Right cardiac atrium (tissue), 5 donors: ENCODE results near the gene PHF23. TPM values are rescaled to one million over a fixed set of nuclear protein-coding genes. Genes with fewer than 3 reads are reported as not detected.
A peak's percentile ranks its signal among the peaks of the same experiment; 100 is the strongest.
"Not testable (repeated sequence)": the region's sequence is repeated elsewhere in the genome, so short reads cannot be mapped to it uniquely, and the experiment has no call there.

Source experiments
- ATAC-seq, 2 donors: fragments of 200-7000 bp; cut with Tn5 transposase; one replicate each; pipeline versions ENCODE4 v1.8.0 to v1.9.1; 2020; ENCODE audit warnings: moderate library complexity in 2 of 2, mild to moderate bottlenecking in 1 of 2
- DNase-seq, 3 donors: peaks; one replicate each; pipeline ENCODE4 v3.0.0-alpha.2; 2020
- H3K27ac ChIP-seq: one replicate; pipeline ENCODE4 v1.5.1; 2013; ENCODE audit warnings: mild to moderate bottlenecking, low read length, control low read depth, moderate library complexity
- H3K27me3 ChIP-seq: one replicate; pipeline ENCODE4 v1.6.1; 2013; ENCODE audit not compliant: control insufficient read depth, insufficient read depth
- H3K4me1 ChIP-seq: one replicate; pipeline ENCODE4 v1.6.1; 2013; ENCODE audit warnings: low read length; ENCODE audit not compliant: control insufficient read depth, insufficient read depth
- H3K4me3 ChIP-seq: one replicate; pipeline ENCODE4 v1.5.1; 2013; ENCODE audit warnings: low read length, control low read depth
- H3K9me3 ChIP-seq: one replicate; pipeline ENCODE4 v1.6.1; 2013; ENCODE audit warnings: low read length; ENCODE audit not compliant: control insufficient read depth
- WGBS: extraction: QIAGEN DNeasy Blood & Tissue Kit; methylation state at CpG from one replicate; pipeline ENCODE4 v1.1.7; 2013; 5-methylcytosine and 5-hydroxymethylcytosine counted together
- intact Hi-C, 4 donors: fragments of 100-400 bp; cut with DNase I; formaldehyde crosslinking; loops; one replicate each; pipeline versions ENCODE4 v1.11.0 to v1.14.0; 2022 to 2023
- polyA plus RNA-seq: library from polyadenylated mRNA; stranded (reverse); fragments of 200-250 nt; gene quantifications from one replicate; pipeline ENCODE4 v1.2.3, GENCODE V29; 2013
- total RNA-seq, 4 donors: library from RNA; stranded (reverse); fragmentation: NEBNext Ultra II Directional; extraction: Animal tissue kit (Norgen Biotek cat#: 25700); gene quantifications; one replicate each; pipeline ENCODE4 v1.2.1, GENCODE V29; 2021
- donor health status: healthy with polysubstance abuse.
- donor health status: DM: no; HTN: yes; CAD: no.
- donor health status: DM: no; HTN: no; CAD: no.
- donor health status: DM: no; HTN: yes; CAD: no; lungs with severe emphysema.
- donor health status: DM: yes; HTN: yes; CAD: no.

Gene PHF23
- total and polyA plus RNA-seq, 5 donors = 18.8 to 30.4 (median 24.4) TPM

DNA sequence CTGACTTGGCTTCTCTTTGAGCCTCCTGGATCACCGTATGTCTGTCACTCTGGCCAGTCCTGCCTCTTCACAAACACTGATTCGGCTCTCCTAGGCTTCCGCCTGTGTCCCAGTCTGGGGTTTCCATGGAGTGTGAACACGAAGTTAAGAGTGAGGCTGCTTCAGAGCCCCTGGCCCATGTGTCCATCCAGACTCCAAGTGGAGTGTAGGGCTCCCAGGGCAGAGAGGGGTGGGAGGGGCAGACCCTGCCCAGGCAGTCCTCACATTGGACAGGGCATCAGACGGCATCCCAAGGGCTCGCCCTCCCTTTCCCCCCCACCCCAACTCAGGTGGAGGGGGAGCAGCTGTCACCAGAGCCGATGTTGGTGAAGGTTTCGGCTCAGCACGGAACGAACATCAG is 4.6 kb upstream of the PHF23 start:
- H3K4me3 ChIP-seq, H3K27ac ChIP-seq, H3K9me3 ChIP-seq, H3K27me3 ChIP-seq, H3K4me1 ChIP-seq, ATAC-seq, intact Hi-C loops: not testable (repeated sequence)
- WGBS = 78% methylated on average over 10 of the region's 10 CpGs
- DNase-seq = peak in 1 of 3 donors; percentile 47

DNA sequence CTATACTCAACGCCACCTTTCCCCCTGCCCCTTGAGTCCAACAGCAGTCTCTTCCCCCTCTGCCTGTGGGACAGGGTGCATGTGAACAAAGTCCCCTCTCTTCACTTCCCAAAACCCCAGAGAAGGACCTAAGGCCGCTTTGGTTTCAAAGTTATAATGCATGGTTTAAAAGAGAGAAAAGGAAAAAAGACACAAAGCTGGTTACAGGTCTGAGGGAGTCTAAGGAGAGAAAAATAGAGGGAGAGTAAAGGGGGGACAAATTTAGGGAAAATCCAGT is 4.1 kb upstream of the PHF23 start:
- ATAC-seq (no peak), DNase-seq (no peak)
- no peaks in the 10 kb centered on the region for H3K9me3 ChIP-seq
- H3K4me3 ChIP-seq = peak overlapping the region; percentile 73
- no peaks in the 10 kb centered on the region for H3K27me3 ChIP-seq
- 27% methylated on average over 2 of the region's 2 CpGs for WGBS
- H3K27ac ChIP-seq = peak overlapping the region; percentile 97
- intact Hi-C loops = no loop called here
- H3K4me1 ChIP-seq = peaks cover 7% of the 10 kb centered on the region

- peak; percentile 66 to 69 for ATAC-seq
- Histone ChIP-seq H3K4me3 (peak overlapping the region; percentile 73), H3K27me3 (no peaks in the 10 kb centered on the region), H3K9me3 (no peaks in the 10 kb centered on the region), H3K4me1 (peaks cover 7% of the 10 kb centered on the region), H3K27ac (peak overlapping the region; percentile 97)
- under 1% methylated on average over 49 of the region's 49 CpGs for WGBS
- DNase-seq = peak; percentile 97 to 99 (median 98)
- intact Hi-C loops = no loop called here
Measured at GRCh38 chr17:7242717-7243452, 3.6 kb upstream of the PHF23 start.

GRCh38 chr17:7241783-7242716 is 2.8 kb upstream of the PHF23 start, which contains the start of gene GABARAP:
Gene GABARAP, minus strand, starts transcription at chr17:7242449. Its CDS starts 119 bp downstream, at chr17:7242330.
- Histone ChIP-seq H3K27ac (peak within 1 kb of the TSS; percentile 97), H3K27me3 (no peaks in the 10 kb centered on the region), H3K9me3 (no peaks in the 10 kb centered on the region), H3K4me1 (peaks cover 9% of the 10 kb centered on the region), H3K4me3 (peak within 1 kb of the TSS; percentile 73)
- intact Hi-C loops = no loop called here
- under 1% methylated on average over 62 of the region's 62 CpGs for WGBS
- DNase-seq (peak; percentile 94 to 98 (median 98)), ATAC-seq (peak; percentile 52)

DNA sequence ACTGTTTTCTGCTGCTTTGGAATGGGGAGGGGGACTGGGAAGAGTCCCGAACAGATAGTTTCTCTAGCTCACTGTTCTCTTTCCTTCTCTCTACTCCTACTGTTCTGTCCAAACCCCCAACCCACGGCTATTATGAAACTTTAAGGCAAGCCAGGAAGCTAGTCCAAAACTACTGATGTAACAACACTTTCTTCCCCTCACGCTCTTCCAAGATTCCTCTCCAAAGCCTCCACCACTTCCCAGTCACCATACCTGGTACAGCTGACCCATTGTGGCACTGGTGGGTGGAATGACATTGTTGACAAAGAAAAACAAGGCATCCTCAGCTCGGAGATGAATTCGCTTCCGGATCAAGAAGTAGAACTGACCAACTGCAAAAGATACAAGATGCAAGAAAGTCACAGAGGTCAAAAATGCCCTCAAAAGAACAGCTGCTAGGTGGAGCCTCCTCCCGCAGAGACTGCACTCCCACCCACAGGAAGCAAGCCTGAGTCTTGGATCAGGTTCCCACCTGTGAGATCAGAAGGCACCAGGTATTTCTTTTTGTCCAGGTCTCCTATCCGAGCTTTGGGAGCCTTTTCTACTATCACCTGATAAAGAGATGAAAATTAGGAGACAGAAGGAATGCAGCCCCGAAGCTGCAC is 2.0 kb upstream of the PHF23 start:
- DNase-seq (peak in 1 of 3 donors; percentile 13), ATAC-seq (no peak)
- Histone ChIP-seq H3K27ac (peak overlapping the region; percentile 95), H3K4me3 (peak overlapping the region; percentile 73), H3K27me3 (no peaks in the 10 kb centered on the region), H3K9me3 (no peaks in the 10 kb centered on the region), H3K4me1 (peaks cover 9% of the 10 kb centered on the region)
- intact Hi-C loops = no loop called here
- 30% methylated on average over 9 of the region's 9 CpGs for WGBS

GRCh38 chr17:7240375-7240774 is 1.1 kb upstream of the PHF23 start:
- DNase-seq (no peak), ATAC-seq (no peak)
- Histone ChIP-seq H3K4me1 (peaks cover 9% of the 10 kb centered on the region), H3K4me3 (peak overlapping the region; percentile 73), H3K27ac (no peak overlapping the region), H3K27me3 (no peaks in the 10 kb centered on the region), H3K9me3 (no peaks in the 10 kb centered on the region)
- intact Hi-C loops = no loop called here
- 56% methylated on average over 4 of the region's 4 CpGs for WGBS

DNA sequence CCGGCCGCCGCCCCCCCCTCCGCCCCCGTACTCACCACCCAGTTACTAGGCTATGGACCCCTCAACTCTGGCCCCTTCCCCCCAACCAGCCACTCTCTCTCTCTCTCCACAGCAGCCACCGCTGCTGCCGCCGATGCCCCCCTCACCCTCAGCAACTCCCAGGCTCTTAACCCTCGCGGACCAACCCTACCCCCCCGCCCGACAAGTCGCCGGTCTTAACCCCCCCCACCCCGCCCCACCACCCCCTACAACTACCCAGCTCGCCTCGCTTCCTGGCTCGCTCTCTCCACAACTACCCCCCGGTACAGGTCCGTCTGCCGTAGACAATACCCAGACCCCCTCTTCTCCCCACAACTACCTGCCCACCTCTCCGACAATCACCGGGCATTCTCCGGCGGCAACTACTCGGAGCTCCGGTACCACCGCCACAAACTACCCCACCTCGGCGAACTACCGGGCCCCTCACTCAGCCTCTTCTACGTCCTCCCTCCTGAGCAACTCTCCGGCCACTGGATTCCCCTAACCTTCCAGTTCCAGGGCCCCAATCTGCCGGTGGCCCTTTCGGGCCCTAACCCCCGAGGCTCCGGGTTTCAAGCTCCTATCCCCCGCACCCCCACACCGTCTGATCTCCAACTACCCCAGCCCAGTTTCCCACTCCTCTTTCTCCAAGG is 702 bp downstream of the PHF23 start:
- Histone ChIP-seq H3K27me3 (no peaks in the 10 kb centered on the region), H3K4me3 (peak overlapping the region; percentile 97), H3K9me3 (no peaks in the 10 kb centered on the region), H3K27ac (peak overlapping the region; percentile 68), H3K4me1 (peaks cover 9% of the 10 kb centered on the region)
- intact Hi-C loops = no loop called here
- ATAC-seq = no peak
- peak in 1 of 3 donors; percentile 68 for DNase-seq
- WGBS = 2% methylated on average over 39 of the region's 39 CpGs

DNA sequence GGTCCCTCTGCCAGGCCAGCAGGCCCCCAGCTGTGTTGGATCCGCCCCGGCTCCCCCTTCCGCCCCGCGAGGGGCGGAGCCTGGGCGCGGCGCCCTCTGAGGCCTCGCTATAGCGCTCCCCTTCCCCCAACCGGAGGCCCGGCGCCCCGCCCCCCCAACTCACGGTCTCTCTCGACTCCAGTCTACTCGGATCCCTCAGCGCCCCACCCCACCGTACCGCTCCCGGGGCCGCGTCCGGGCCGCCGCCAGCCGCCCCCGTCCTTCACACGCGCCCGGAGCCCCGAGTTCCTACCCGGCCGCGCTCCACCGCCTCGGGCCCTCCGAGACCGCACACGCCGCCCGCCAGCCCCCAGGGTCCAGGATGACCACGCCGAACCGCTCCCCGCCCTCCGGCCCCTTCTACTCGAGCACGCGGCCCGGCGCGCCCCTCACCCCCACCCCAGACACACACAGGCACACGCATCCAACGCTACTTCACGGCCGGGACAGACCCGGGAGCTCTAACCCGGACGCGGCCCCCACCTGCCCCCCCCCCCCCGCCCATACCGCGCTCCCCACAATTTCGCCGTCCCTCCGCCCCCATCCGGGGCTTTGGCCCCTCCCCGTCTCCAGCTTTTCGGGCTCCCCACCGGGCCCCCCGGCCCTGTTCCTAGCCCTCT is 1.4 kb downstream of the PHF23 start:
- Histone ChIP-seq H3K4me1 (peaks cover 11% of the 10 kb centered on the region), H3K4me3 (peak overlapping the region; percentile 97), H3K27me3 (no peaks in the 10 kb centered on the region), H3K27ac (peak overlapping the region; percentile 90), H3K9me3 (no peaks in the 10 kb centered on the region)
- intact Hi-C loops = no loop called here
- DNase-seq = peak; percentile 88 to 94 (median 94)
- under 1% methylated on average over 71 of the region's 73 CpGs for WGBS
- peak; percentile 8 to 15 for ATAC-seq

DNA sequence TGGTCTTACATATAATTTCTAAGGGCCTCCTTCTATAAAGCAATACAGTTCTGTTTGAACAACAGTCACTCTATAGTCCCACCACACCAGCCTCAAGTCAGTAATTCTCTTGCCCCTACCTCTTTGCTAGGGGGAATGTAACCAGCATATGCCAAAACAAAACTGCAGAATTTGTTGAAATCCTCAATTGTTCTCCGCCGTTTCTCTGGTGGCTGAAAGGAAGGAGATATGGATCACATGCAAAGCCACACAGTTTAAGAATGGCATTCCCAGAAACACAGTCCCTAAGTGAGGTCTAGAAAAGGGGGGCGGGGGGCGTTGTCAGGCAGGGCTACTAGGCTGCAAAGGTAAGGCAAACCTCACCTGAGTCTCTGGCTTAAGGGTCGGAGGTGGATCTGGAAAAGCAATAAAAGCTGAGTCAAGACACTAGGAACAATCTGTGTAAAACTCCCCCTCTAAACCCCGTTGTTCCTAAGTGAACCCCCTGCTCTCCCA is 1.9 kb downstream of the PHF23 start:
- DNase-seq = no peak
- H3K9me3 ChIP-seq = no peaks in the 10 kb centered on the region
- intact Hi-C loops = no loop called here
- 30% methylated on average over 6 of the region's 6 CpGs for WGBS
- no peaks in the 10 kb centered on the region for H3K27me3 ChIP-seq
- ATAC-seq = no peak
- peaks cover 11% of the 10 kb centered on the region for H3K4me1 ChIP-seq
- peak overlapping the region; percentile 97 for H3K4me3 ChIP-seq
- H3K27ac ChIP-seq = peak overlapping the region; percentile 50

DNA sequence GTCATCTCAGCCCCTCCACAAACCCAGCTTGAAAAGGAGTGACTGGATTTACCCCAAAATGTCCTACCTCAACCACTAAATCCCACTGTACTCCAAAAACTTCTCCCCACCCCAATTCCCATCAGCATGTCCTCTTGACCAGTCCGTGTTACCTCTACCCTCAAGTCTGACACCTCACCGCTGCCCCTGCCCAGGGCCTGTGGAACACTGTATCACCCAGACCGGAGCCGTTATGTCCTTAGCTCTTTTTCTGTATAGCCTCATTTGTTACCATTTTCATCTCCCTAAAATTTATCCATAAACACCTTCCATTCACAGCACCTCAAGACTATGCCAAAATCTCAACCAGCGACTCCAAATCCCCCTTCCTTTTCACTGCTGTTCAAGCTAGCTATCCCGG is 2.4 kb downstream of the PHF23 start:
- H3K4me3 ChIP-seq = no peak overlapping the region
- DNase-seq (peak in 1 of 3 donors; percentile 23), ATAC-seq (no peak)
- 85% methylated on average over 6 of the region's 6 CpGs for WGBS
- peaks cover 11% of the 10 kb centered on the region for H3K4me1 ChIP-seq
- no peak overlapping the region for H3K27ac ChIP-seq
- no peaks in the 10 kb centered on the region for H3K27me3 ChIP-seq
- intact Hi-C loops = no loop called here
- no peaks in the 10 kb centered on the region for H3K9me3 ChIP-seq
